Measurements from ENCODE around the gene TMEM253.

TMEM253 gene

GRCh38 chr14:21105095-21105494, 4.2 kb downstream of the TMEM253 start:
- no peak for DNase-seq

GRCh38 chr14:21106176-21106497, 5.3 kb downstream of the TMEM253 start:
- no peak for DNase-seq

- peak; percentile 84 to 87 for DNase-seq
Observed at GRCh38 chr14:21106498-21107282, 5.8 kb downstream of the TMEM253 start.

GRCh38 chr14:21107283-21107800, 6.5 kb downstream of the TMEM253 start:
- DNase-seq, result no peak

GRCh38 chr14:21108791-21109190, 7.9 kb downstream of the TMEM253 start:
- no peak for DNase-seq

- peak; percentile 37 to 63 for DNase-seq
Observed at GRCh38 chr14:21109377-21110138, 8.7 kb downstream of the TMEM253 start.

- DNase-seq, result no peak
Observed at GRCh38 chr14:21112255-21112654, 11.4 kb downstream of the TMEM253 start.

- no peak for DNase-seq
Observed at GRCh38 chr14:21113369-21113768, 12.5 kb downstream of the TMEM253 start.

GRCh38 chr14:21118933-21119332, 18.1 kb downstream of the TMEM253 start:
- DNase-seq, result no peak

GRCh38 chr14:21120686-21121085, 19.8 kb downstream of the TMEM253 start:
- DNase-seq, result no peak

- DNase-seq, result no peak
Observed at GRCh38 chr14:21121122-21121521, 20.3 kb downstream of the TMEM253 start.

- DNase-seq, result no peak
Observed at GRCh38 chr14:21123429-21123828, 22.6 kb downstream of the TMEM253 start.

- DNase-seq, result no peak
Observed at GRCh38 chr14:21133901-21134300, 33.0 kb downstream of the TMEM253 start.

GRCh38 chr14:21136024-21136423, 35.2 kb downstream of the TMEM253 start:
- no peak for DNase-seq

GRCh38 chr14:21142357-21142756, 41.5 kb downstream of the TMEM253 start:
- no peak for DNase-seq

GRCh38 chr14:21145437-21145836, 44.6 kb downstream of the TMEM253 start:
- no peak for DNase-seq

GRCh38 chr14:21149641-21150367, 48.9 kb downstream of the TMEM253 start:
- DNase-seq, result no peak
